Right kidney (tissue), 1 donor: ENCODE results near the gene FRYL.
"Not testable (repeated sequence)": the region's sequence is repeated elsewhere in the genome, so short reads cannot be mapped to it uniquely, and the experiment has no call there.

ENCODE experiments used
- DNase-seq: peaks from one replicate; pipeline ENCODE4 v3.0.0-alpha.2; 2016

Gene FRYL

GRCh38 chr4:48698029-48698971 lies 81.8 kb downstream of the FRYL start:
- DNase-seq = no peak

GRCh38 chr4:48697516-48697915 lies 82.6 kb downstream of the FRYL start:
- not testable (repeated sequence) for DNase-seq

- no peak for DNase-seq
These were observed 85.3 kb downstream of the FRYL start for GRCh38 chr4:48694824-48695223.

- DNase-seq = no peak
These were observed 86.1 kb downstream of the FRYL start for GRCh38 chr4:48693856-48694574.

GRCh38 chr4:48692897-48693296 lies 87.2 kb downstream of the FRYL start:
- DNase-seq = no peak

- DNase-seq = no peak
These were observed 88.0 kb downstream of the FRYL start for GRCh38 chr4:48692044-48692443.

- no peak for DNase-seq
These were observed 91.1 kb downstream of the FRYL start for GRCh38 chr4:48688953-48689352.

GRCh38 chr4:48687313-48688051 lies 92.6 kb downstream of the FRYL start:
- no peak for DNase-seq

- no peak for DNase-seq
These were observed 93.7 kb downstream of the FRYL start for GRCh38 chr4:48686369-48686768.

GRCh38 chr4:48683784-48684666 lies 96.1 kb downstream of the FRYL start:
- no peak for DNase-seq

GRCh38 chr4:48682870-48683269 lies 97.2 kb downstream of the FRYL start:
- DNase-seq = not testable (repeated sequence)

- no peak for DNase-seq
These were observed 98.2 kb downstream of the FRYL start for GRCh38 chr4:48681856-48682255.

GRCh38 chr4:48680848-48681568 lies 99.1 kb downstream of the FRYL start:
- no peak for DNase-seq

- no peak for DNase-seq
These were observed 106.5 kb downstream of the FRYL start for GRCh38 chr4:48673537-48673936.

- no peak for DNase-seq
These were observed 109.5 kb downstream of the FRYL start for GRCh38 chr4:48670587-48670986.

GRCh38 chr4:48669086-48669485 lies 111.0 kb downstream of the FRYL start:
- no peak for DNase-seq

GRCh38 chr4:48668254-48669017 lies 111.6 kb downstream of the FRYL start:
- DNase-seq = no peak

- no peak for DNase-seq
These were observed 112.9 kb downstream of the FRYL start for GRCh38 chr4:48667148-48667547.

GRCh38 chr4:48665555-48666186 lies 114.4 kb downstream of the FRYL start:
- no peak for DNase-seq

- no peak for DNase-seq
These were observed 115.1 kb downstream of the FRYL start for GRCh38 chr4:48664938-48665337.
